CD4-positive, alpha-beta T cell treated with Interleukin-1 beta for 1 hour (primary cell): ENCODE measurements around the gene TSPAN15.
A peak's percentile ranks its signal among the peaks of the same experiment; 100 is the strongest.
"Not testable (repeated sequence)": the region's sequence is repeated elsewhere in the genome, so short reads cannot be mapped to it uniquely, and the experiment has no call there.

Source experiments
- DNase-seq, 2 donors: peaks; one replicate each; pipeline ENCODE4 v3.0.0-alpha.2; 2020 to 2022

The TSPAN15 gene

DNA sequence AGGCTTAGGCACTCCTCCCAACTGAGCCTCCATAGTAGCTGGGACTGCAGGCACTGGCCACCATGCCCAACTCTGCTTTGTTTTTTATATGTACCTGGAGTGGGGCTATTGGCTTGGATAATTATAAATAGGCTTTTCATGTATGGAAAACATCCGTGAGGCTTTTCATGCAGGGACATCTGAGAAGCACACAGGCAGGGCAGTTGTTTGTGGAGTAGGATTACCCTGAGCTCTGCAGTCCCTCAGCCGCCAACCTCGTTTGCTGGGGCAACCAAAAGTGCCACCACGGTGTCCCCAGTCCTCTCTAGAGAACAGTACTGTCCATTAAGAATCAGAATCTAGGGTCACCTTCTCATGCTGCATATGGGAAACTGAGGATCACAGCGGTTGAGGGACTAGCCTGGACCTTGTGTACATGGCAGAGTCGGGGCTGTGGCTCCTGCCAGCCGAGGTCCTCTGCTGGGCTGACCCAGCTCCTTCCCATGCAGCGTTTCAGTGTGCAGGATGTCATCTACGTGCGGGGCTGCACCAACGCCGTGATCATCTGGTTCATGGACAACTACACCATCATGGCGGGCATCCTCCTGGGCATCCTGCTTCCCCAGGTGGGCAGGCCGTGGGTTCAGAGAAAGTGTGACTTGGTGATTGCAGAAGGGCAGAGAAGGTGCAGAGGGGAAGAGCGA, 54.5 kb downstream of the TSPAN15 start:
- DNase-seq, result no peak

- DNase-seq, result no peak
Observed at GRCh38 chr10:69506487-69506833, 55.2 kb downstream of the TSPAN15 start.

DNA sequence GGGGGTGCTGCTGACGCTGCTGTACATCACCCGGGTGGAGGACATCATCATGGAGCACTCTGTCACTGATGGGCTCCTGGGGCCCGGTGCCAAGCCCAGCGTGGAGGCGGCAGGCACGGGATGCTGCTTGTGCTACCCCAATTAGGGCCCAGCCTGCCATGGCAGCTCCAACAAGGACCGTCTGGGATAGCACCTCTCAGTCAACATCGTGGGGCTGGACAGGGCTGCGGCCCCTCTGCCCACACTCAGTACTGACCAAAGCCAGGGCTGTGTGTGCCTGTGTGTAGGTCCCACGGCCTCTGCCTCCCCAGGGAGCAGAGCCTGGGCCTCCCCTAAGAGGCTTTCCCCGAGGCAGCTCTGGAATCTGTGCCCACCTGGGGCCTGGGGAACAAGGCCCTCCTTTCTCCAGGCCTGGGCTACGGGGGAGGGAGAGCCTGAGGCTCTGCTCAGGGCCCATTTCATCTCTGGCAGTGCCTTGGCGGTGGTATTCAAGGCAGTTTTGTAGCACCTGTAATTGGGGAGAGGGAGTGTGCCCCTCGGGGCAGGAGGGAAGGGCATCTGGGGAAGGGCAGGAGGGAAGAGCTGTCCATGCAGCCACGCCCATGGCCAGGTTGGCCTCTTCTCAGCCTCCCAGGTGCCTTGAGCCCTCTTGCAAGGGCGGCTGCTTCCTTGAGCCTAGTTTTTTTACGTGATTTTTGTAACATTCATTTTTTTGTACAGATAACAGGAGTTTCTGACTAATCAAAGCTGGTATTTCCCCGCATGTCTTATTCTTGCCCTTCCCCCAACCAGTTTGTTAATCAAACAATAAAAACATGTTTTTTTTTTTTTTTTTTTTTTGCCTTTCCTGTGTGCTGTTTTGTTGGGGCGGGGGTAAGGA, 55.8 kb downstream of the TSPAN15 start:
- no peak for DNase-seq

DNA sequence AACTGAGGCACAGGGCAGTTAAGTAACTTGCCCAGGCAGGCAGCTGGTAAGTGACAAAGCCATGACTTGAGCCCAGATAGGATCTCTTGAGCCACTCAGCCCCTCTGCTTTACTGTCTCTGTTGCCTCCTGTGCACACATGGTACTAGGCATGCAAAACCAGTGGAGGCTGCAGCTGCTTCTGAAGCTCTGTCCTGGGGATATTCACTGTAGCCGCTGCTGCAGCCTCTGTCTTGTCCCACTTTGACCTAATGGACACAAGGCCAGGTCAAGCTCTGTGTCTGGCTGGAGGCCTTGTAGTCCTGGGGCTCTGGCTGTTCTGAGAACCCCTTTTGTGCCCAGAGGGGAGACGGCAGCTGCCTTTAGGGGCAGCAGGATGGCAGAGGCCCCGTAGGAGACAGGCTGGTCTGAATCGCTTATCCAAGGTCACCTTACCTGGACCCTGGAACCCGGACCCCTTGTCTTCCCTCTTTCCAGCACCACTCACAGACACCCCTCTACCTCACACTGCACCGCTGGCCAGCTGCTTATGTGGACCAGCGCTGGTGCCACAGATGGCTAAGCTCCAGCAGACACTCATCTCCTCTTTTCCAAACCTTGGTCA, 57.6 kb downstream of the TSPAN15 start:
- no peak for DNase-seq

- DNase-seq, result no peak
Observed at GRCh38 chr10:69512901-69513300, 61.6 kb downstream of the TSPAN15 start.

DNA sequence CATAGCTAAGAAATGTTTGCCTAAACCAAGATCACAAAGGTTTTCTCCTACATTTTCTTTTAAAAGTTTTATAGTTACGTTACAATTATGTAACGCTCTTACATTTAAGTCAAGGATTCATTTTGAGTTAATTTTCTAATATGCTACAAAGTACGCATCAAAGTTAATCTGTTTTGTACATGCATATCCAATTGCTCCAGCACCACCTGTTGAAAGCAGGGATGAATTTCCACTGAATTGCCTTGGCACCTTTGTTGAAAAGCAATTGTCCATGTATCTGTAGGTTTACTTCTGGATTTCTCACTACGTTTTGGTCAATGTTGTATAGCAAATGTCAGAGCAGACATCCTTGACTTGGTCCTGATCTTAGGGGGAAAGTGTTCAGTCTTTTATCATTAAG, 62.4 kb downstream of the TSPAN15 start:
- no peak for DNase-seq

GRCh38 chr10:69515699-69516259, 64.5 kb downstream of the TSPAN15 start:
- peak; percentile 74 to 80 for DNase-seq

DNA sequence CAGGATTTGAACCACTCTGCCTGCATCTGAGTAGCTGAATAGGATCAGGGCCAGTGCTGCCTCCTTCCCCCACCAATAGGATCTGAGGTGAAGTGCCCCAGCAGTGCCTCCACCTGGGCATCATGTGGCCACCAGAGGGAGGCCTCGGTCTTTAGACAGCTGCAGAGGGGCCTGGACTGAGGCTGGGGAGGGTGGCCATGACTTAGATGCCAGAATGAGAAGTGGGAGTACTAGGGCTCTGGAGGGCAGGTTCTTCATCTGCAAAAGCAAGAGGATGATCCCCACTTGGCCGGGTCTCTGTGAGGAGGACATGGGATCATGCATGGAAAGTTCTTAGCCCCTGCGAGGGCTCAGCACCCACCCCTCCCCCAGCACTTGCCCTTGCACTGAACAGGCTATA, 65.1 kb downstream of the TSPAN15 start:
- peak; percentile 22 to 31 for DNase-seq

- no peak for DNase-seq
Observed at GRCh38 chr10:69516796-69517195, 65.5 kb downstream of the TSPAN15 start.

GRCh38 chr10:69517271-69517848, 66.1 kb downstream of the TSPAN15 start:
- no peak for DNase-seq

- no peak for DNase-seq
Observed at GRCh38 chr10:69527961-69528360, 76.7 kb downstream of the TSPAN15 start.

DNA sequence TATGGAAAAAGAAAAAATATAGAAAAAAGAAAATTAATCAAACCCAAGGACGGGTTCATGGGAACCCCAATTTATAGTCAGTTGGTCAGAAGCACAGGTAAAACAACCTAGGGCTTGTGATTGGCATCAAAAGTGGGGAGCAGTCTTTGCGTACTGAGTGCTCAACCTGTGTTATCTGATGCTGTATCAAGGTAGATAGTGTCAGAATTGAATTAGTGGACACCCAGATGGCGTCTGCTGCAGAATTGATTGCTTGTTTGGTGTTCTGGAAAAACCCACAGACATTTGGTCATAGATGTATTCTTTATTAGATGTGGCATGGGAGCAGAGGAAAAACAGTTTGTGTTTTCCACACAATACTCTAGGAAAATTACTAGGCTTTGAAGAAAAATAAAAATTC, 82.4 kb downstream of the TSPAN15 start:
- no peak for DNase-seq

- not testable (repeated sequence) for DNase-seq
Observed at GRCh38 chr10:69536521-69536920, 85.3 kb downstream of the TSPAN15 start.

- no peak for DNase-seq
Observed at GRCh38 chr10:69537449-69537848, 86.2 kb downstream of the TSPAN15 start.

- no peak for DNase-seq
Observed at GRCh38 chr10:69538461-69538860, 87.2 kb downstream of the TSPAN15 start.

GRCh38 chr10:69541463-69541862, 90.2 kb downstream of the TSPAN15 start:
- DNase-seq, result no peak

DNA sequence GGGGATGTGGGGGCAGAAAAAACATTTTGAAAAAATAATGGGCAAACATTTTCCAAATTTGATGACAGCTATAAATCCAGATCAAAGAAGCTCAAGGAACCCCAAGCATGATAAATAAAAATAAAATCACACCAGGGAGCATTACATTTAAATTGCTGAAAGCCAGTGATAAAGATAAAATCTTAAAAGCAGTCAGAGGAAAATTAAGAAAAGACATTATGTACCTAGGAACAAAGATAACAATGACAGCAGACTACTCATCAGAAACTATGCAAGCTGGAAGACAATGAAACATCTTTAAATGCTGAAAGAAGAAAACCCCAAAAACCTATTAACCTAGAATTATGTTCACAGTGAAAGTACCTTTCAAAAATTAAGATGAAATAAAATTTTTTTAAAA, 98.7 kb downstream of the TSPAN15 start:
- DNase-seq, result no peak

DNA sequence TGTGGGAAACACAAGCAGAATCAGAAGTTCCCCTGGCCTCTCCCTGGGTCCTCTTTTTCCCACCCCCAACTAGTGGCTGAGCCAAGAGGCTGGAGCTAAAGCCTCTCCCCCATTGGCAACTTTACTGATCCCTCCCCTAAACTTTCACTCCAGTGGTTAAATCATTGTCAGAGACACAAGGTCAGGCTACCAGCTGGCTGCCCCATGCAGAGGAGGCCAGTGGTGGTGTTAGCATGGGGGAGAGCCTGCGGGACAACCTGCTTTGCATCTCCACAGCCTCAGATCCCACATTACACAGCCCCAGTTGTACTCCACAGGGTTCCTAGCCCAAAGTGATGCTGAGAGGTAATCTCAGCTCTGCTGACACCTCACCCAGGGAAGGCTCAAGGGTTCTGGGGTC, 101.0 kb downstream of the TSPAN15 start:
- DNase-seq, result no peak

GRCh38 chr10:69553328-69553727, 102.1 kb downstream of the TSPAN15 start:
- no peak for DNase-seq

- DNase-seq, result no peak
Observed at GRCh38 chr10:69554611-69555010, 103.3 kb downstream of the TSPAN15 start.
